Measurements from ENCODE around the gene TRAPPC2.

TRAPPC2 gene

GRCh38 chrX:13760426-13760825, 26.0 kb upstream of the TRAPPC2 start:
- TF ChIP-seq, protein P1, sequence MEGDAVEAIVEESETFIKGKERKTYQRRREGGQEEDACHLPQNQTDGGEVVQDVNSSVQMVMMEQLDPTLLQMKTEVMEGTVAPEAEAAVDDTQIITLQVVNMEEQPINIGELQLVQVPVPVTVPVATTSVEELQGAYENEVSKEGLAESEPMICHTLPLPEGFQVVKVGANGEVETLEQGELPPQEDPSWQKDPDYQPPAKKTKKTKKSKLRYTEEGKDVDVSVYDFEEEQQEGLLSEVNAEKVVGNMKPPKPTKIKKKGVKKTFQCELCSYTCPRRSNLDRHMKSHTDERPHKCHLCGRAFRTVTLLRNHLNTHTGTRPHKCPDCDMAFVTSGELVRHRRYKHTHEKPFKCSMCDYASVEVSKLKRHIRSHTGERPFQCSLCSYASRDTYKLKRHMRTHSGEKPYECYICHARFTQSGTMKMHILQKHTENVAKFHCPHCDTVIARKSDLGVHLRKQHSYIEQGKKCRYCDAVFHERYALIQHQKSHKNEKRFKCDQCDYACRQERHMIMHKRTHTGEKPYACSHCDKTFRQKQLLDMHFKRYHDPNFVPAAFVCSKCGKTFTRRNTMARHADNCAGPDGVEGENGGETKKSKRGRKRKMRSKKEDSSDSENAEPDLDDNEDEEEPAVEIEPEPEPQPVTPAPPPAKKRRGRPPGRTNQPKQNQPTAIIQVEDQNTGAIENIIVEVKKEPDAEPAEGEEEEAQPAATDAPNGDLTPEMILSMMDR (IDR thresholded peaks at IDR 0.05; ENCODE audit: control insufficient read depth, extremely low read depth, insufficient read depth) = no peak
- H3K4me3 ChIP-seq (ENCODE audit: low read depth, low read length) = no peak overlapping the region
- no peak for DNase-seq (ENCODE audit: low read depth)

- H3K4me3 ChIP-seq (ENCODE audit: low read depth, low read length) = no peak overlapping the region
- TF ChIP-seq, protein P1 (IDR thresholded peaks at IDR 0.05; ENCODE audit: control insufficient read depth, extremely low read depth, insufficient read depth) = no peak
- DNase-seq (ENCODE audit: low read depth) = no peak
Observed at GRCh38 chrX:13759152-13759718, 24.8 kb upstream of the TRAPPC2 start.

DNA sequence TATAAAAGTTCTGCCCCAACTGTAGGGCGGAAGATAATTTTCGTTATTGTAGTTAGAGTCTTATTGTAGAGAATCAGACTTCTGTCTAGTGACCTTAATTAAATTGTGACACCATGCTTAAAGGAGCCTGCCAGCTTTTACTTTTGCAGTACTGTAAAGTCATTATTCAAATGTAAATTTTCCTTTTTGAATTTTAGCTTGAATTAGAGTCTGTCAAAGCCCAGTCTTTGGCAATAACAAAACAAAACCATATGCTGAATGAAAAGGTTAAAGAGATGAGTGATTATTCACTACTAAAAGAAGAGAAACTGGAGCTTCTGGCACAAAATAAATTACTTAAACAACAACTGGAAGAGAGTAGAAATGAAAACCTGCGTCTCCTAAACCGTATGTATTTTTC, 22.0 kb upstream of the TRAPPC2 start:
- no peak overlapping the region for H3K4me3 ChIP-seq (ENCODE audit: low read depth, low read length)
- TF ChIP-seq, protein P1 (IDR thresholded peaks at IDR 0.05; ENCODE audit: control insufficient read depth, extremely low read depth, insufficient read depth) = no peak
- DNase-seq (ENCODE audit: low read depth) = no peak

DNA sequence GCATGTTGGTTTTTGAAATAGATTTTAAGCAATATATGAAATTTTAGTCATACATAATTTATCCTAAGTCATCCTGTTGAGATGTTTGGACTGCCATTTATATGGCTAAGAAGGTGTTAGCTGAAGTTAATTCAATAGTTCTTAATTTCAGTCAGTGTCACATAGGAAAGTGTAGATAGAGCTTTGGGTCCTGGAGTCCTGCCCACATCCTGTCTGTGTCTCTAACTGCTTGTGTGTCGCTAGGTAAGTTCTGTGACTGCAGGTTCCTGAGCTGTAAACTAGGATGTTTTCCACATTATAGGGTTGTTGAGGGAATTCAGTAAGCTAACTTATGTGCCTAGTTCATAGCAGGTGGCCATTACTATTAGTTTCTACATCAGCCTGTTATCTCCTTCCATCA, 20.8 kb upstream of the TRAPPC2 start:
- no peak overlapping the region for H3K4me3 ChIP-seq (ENCODE audit: low read depth, low read length)
- TF ChIP-seq, protein P1 (IDR thresholded peaks at IDR 0.05; ENCODE audit: control insufficient read depth, extremely low read depth, insufficient read depth) = no peak
- no peak for DNase-seq (ENCODE audit: low read depth)

DNA sequence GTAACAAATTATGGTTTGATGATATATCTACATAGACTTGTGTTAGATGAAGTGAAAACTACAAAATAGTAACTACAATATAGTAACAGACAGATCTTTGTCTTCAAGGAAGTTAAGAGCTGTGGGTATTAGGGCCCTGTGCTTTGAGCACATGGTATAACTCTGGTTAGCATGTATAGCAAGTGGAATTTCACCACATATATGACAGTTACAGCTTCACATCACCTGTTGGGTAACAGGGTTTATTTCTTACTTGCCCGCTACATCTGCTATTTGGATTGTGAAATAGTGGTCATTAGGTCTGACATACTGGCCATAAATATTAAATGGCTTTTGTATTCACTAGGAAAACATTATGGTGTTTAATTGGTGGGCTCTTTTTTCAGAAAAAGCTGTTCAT, 20.3 kb upstream of the TRAPPC2 start:
- no peak overlapping the region for H3K4me3 ChIP-seq (ENCODE audit: low read depth, low read length)
- TF ChIP-seq, protein P1 (IDR thresholded peaks at IDR 0.05; ENCODE audit: control insufficient read depth, extremely low read depth, insufficient read depth) = no peak
- DNase-seq (ENCODE audit: low read depth) = no peak

DNA sequence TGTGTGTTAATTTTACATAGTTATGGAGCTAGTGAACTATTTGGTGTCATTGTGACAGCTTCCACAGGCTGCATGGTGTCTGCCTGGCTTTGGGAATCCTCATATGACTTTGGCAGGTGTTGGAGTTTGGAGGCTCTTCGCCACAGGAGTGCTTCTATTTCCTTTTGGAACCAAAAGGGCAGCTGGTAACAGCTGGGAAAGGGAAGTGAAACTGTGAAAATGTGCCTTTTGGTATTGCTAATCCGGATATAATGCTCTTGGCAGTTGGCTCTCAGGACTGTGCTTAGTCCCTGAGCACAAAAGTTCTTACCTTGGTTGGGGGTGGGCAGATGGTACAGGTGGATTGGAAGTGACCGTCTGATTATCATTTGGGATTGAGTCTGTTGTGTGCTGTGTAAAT, 18.2 kb upstream of the TRAPPC2 start:
- TF ChIP-seq, protein P1 (IDR thresholded peaks at IDR 0.05; ENCODE audit: control insufficient read depth, extremely low read depth, insufficient read depth) = no peak
- H3K4me3 ChIP-seq (ENCODE audit: low read depth, low read length) = no peak overlapping the region
- DNase-seq (ENCODE audit: low read depth) = no peak

DNA sequence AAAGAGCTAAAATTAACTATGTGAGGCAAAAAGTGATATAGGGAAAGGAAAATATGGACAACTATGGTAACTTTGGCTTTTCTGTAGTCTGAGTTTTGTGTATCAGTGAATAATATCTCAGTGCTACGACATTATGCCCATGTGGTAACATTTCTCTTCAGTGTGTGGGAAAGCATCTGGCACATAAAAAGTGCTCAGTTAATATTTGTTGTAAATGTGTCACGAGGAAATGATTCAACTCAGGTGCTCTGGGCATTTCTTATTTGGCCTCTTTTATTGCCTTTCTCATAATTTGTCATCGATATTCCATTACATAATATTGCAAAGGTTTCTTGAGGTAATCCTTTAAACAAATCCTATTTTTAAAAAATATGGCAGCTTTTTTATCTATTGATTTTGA, 17.7 kb upstream of the TRAPPC2 start:
- TF ChIP-seq, protein P1 (IDR thresholded peaks at IDR 0.05; ENCODE audit: control insufficient read depth, extremely low read depth, insufficient read depth) = no peak
- DNase-seq (ENCODE audit: low read depth) = no peak
- H3K4me3 ChIP-seq (ENCODE audit: low read depth, low read length) = no peak overlapping the region

Measured in LNCaP clone FGC (cell line).